ENCODE data around the gene OR7G3. TPM values are rescaled to one million over a fixed set of nuclear protein-coding genes. Genes with fewer than 3 reads are reported as not detected.

The OR7G3 gene
- not detected for total RNA-seq
- total RNA-seq (2013) = not detected

GRCh38 chr19:9126900-9127405 lies at the start of gene OR7G3:
OR7G3 (minus strand) TSS chr19:9126950; CDS start chr19:9126950, 0 bp downstream.
- Mint-ChIP-seq H3K4me3 (no peak within 1 kb of the TSS), H3K27me3 (ENCODE audit: low read depth in 2 of 2) (peaks cover 15 to 29% of the 10 kb centered on the region in 2 donors), H3K9me3 (no peaks in the 10 kb centered on the region), H3K4me1 (peaks cover 0 to 8% of the 10 kb centered on the region in 2 donors), H3K36me3 (no peaks in the 10 kb centered on the region), H3K27ac (no peak within 1 kb of the TSS)
- Histone ChIP-seq H3K27me3 (ENCODE audit: control insufficient read depth, insufficient read depth, low read length) (peaks cover 4% of the 10 kb centered on the region), H3K4me1 (ENCODE audit: control insufficient read depth, insufficient read depth, low read length) (no peaks in the 10 kb centered on the region), H3K9me3 (ENCODE audit: control insufficient read depth, insufficient read depth, low read length) (no peaks in the 10 kb centered on the region), H3K4me3 (ENCODE audit: low read length) (no peak within 1 kb of the TSS), H3K27ac (ENCODE audit: low read length) (no peak within 1 kb of the TSS), H3K36me3 (ENCODE audit: control insufficient read depth, insufficient read depth, low read length) (no peaks in the 10 kb centered on the region)
- no peak for ATAC-seq
- 78% methylated on average over 1 of the region's 1 CpG for WGBS (ENCODE audit: insufficient coverage)
- DNase-seq = no peak
- intact Hi-C loops (cut with micrococcal nuclease) = no loop called here
- TF ChIP-seq CTCF (IDR thresholded peaks at IDR 0.05) = no peak

GRCh38 chr19:9175326-9175725 lies 48.6 kb upstream of the OR7G3 start:
- no peaks in the 10 kb centered on the region for H3K9me3 Mint-ChIP-seq
- no peak for ATAC-seq
- intact Hi-C loops (cut with micrococcal nuclease) = no loop called here

GRCh38 chr19:9171393-9171991 lies 44.7 kb upstream of the OR7G3 start:
- ATAC-seq (no peak), DNase-seq (no peak)
- H3K4me3 Mint-ChIP-seq = no peak overlapping the region
- no peaks in the 10 kb centered on the region for H3K4me1 Mint-ChIP-seq
- H3K9me3 ChIP-seq (ENCODE audit: control insufficient read depth, insufficient read depth, low read length) = no peaks in the 10 kb centered on the region
- no peak for TF ChIP-seq CTCF (IDR thresholded peaks at IDR 0.05)
- WGBS (ENCODE audit: insufficient coverage) = 93% methylated on average over 6 of the region's 6 CpGs
- no peaks in the 10 kb centered on the region for H3K27me3 ChIP-seq (ENCODE audit: control insufficient read depth, insufficient read depth, low read length)
- H3K4me1 ChIP-seq (ENCODE audit: control insufficient read depth, insufficient read depth, low read length) = no peaks in the 10 kb centered on the region
- no peak overlapping the region for H3K27ac ChIP-seq (ENCODE audit: low read length)
- intact Hi-C loops (cut with micrococcal nuclease) = no loop called here
- H3K27me3 Mint-ChIP-seq (ENCODE audit: low read depth in 2 of 2) = no peaks in the 10 kb centered on the region
- H3K36me3 Mint-ChIP-seq = peaks cover 8% of the 10 kb centered on the region
- H3K36me3 ChIP-seq (ENCODE audit: control insufficient read depth, insufficient read depth, low read length) = peaks cover 1% of the 10 kb centered on the region
- no peak overlapping the region for H3K4me3 ChIP-seq (ENCODE audit: low read length)
- H3K9me3 Mint-ChIP-seq = no peaks in the 10 kb centered on the region
- H3K27ac Mint-ChIP-seq = no peak overlapping the region

More at GRCh38 chr19:9175326-9175725, 48.6 kb upstream of the OR7G3 start:
- Mint-ChIP-seq H3K4me3 (no peak overlapping the region), H3K27me3 (ENCODE audit: low read depth in 2 of 2) (no peaks in the 10 kb centered on the region), H3K27ac (no peak overlapping the region), H3K36me3 (no peaks in the 10 kb centered on the region), H3K4me1 (no peaks in the 10 kb centered on the region)
- Histone ChIP-seq H3K9me3 (ENCODE audit: control insufficient read depth, insufficient read depth, low read length) (no peaks in the 10 kb centered on the region), H3K27me3 (ENCODE audit: control insufficient read depth, insufficient read depth, low read length) (no peaks in the 10 kb centered on the region), H3K27ac (ENCODE audit: low read length) (no peak overlapping the region), H3K4me3 (ENCODE audit: low read length) (no peak overlapping the region), H3K36me3 (ENCODE audit: control insufficient read depth, insufficient read depth, low read length) (no peaks in the 10 kb centered on the region), H3K4me1 (ENCODE audit: control insufficient read depth, insufficient read depth, low read length) (no peaks in the 10 kb centered on the region)
- DNase-seq = no peak
- WGBS (ENCODE audit: insufficient coverage) = 95% methylated on average over 4 of the region's 5 CpGs
- no peak for TF ChIP-seq CTCF (IDR thresholded peaks at IDR 0.05)

GRCh38 chr19:9166846-9167245 lies 40.1 kb upstream of the OR7G3 start:
- H3K4me1 ChIP-seq (ENCODE audit: control insufficient read depth, insufficient read depth, low read length) = no peaks in the 10 kb centered on the region
- peaks cover 19% of the 10 kb centered on the region for H3K36me3 ChIP-seq (ENCODE audit: control insufficient read depth, insufficient read depth, low read length)
- Mint-ChIP-seq H3K4me3 (no peak overlapping the region), H3K36me3 (peaks cover 21% of the 10 kb centered on the region), H3K4me1 (no peaks in the 10 kb centered on the region), H3K27me3 (ENCODE audit: low read depth in 2 of 2) (no peaks in the 10 kb centered on the region), H3K27ac (peak overlapping the region in 1 of 2 donors; percentile 42), H3K9me3 (no peaks in the 10 kb centered on the region)
- DNase-seq = no peak
- WGBS (ENCODE audit: insufficient coverage) = 87% methylated on average over 3 of the region's 4 CpGs
- intact Hi-C loops (cut with micrococcal nuclease) = no loop called here
- H3K27me3 ChIP-seq (ENCODE audit: control insufficient read depth, insufficient read depth, low read length) = no peaks in the 10 kb centered on the region
- H3K9me3 ChIP-seq (ENCODE audit: control insufficient read depth, insufficient read depth, low read length) = no peaks in the 10 kb centered on the region
- no peak overlapping the region for H3K4me3 ChIP-seq (ENCODE audit: low read length)
- H3K27ac ChIP-seq (ENCODE audit: low read length) = no peak overlapping the region
- no peak for ATAC-seq
- TF ChIP-seq CTCF (IDR thresholded peaks at IDR 0.05) = no peak
